ENCODE results near the gene NSG1.
"Not testable (repeated sequence)": the region's sequence is repeated elsewhere in the genome, so short reads cannot be mapped to it uniquely, and the experiment has no call there.

NSG1 gene

GRCh38 chr4:4386736-4387392, at the start of gene NSG1:
Gene NSG1, plus strand, starts transcription at chr4:4387102. Its CDS starts 528 bp downstream, at chr4:4387630.
- no peak for DNase-seq

- DNase-seq, result no peak
These were observed 48.5 kb upstream of the NSG1 start for GRCh38 chr4:4338210-4339001.

GRCh38 chr4:4339504-4340085, 47.3 kb upstream of the NSG1 start:
- DNase-seq, result no peak

- no peak for DNase-seq
These were observed 44.8 kb upstream of the NSG1 start for GRCh38 chr4:4341861-4342650.

GRCh38 chr4:4343038-4343437, 43.9 kb upstream of the NSG1 start:
- no peak for DNase-seq

GRCh38 chr4:4344915-4345527, 41.9 kb upstream of the NSG1 start:
- no peak for DNase-seq

- DNase-seq, result no peak
These were observed 39.3 kb upstream of the NSG1 start for GRCh38 chr4:4347585-4347984.

- not testable (repeated sequence) for DNase-seq
These were observed 38.3 kb upstream of the NSG1 start for GRCh38 chr4:4348585-4348984.

GRCh38 chr4:4349867-4350266, 37.0 kb upstream of the NSG1 start:
- no peak for DNase-seq

GRCh38 chr4:4350909-4351308, 36.0 kb upstream of the NSG1 start:
- no peak for DNase-seq

GRCh38 chr4:4355302-4355701, 31.6 kb upstream of the NSG1 start:
- no peak for DNase-seq

- DNase-seq, result no peak
These were observed 30.5 kb upstream of the NSG1 start for GRCh38 chr4:4356106-4357041.

- DNase-seq, result no peak
These were observed 28.6 kb upstream of the NSG1 start for GRCh38 chr4:4358093-4358854.

- no peak for DNase-seq
These were observed 25.0 kb upstream of the NSG1 start for GRCh38 chr4:4361883-4362282.

GRCh38 chr4:4362991-4363697, 23.8 kb upstream of the NSG1 start:
- DNase-seq, result no peak

GRCh38 chr4:4364061-4364460, 22.8 kb upstream of the NSG1 start:
- no peak for DNase-seq

- DNase-seq, result no peak
These were observed 22.3 kb upstream of the NSG1 start for GRCh38 chr4:4364486-4365208.

- DNase-seq, result no peak
These were observed 17.9 kb upstream of the NSG1 start for GRCh38 chr4:4368809-4369580.
